ENCODE data around the gene LONP2. TPM values are rescaled to one million over a fixed set of nuclear protein-coding genes. Genes with fewer than 3 reads are reported as not detected.

The LONP2 gene
- total RNA-seq, 1 donor from 2014 or later, result 80.4 TPM

GRCh38 chr16:48383009-48383876, 139.1 kb downstream of the LONP2 start:
- Mint-ChIP-seq H3K27me3 (ENCODE audit: low read depth) (no peaks in the 10 kb centered on the region), H3K4me3 (peak overlapping the region; percentile 89), H3K9me3 (peaks cover 7% of the 10 kb centered on the region), H3K4me1 (peaks cover 35% of the 10 kb centered on the region), H3K36me3 (peaks cover 12% of the 10 kb centered on the region), H3K27ac (peak overlapping the region; percentile 96)
- TF ChIP-seq CTCF (IDR thresholded peaks at IDR 0.05; ENCODE audit: unreplicated experiment), result no peak
- no peak for DNase-seq (ENCODE audit: low spot score in 2 of 2, unreplicated experiment in 2 of 2)

GRCh38 chr16:48383877-48384519, 139.9 kb downstream of the LONP2 start:
- DNase-seq (ENCODE audit: low spot score in 2 of 2, unreplicated experiment in 2 of 2), result no peak
- Mint-ChIP-seq H3K4me3 (peak overlapping the region; percentile 89), H3K9me3 (peaks cover 7% of the 10 kb centered on the region), H3K27ac (peak overlapping the region; percentile 96), H3K36me3 (peaks cover 12% of the 10 kb centered on the region), H3K4me1 (peaks cover 31% of the 10 kb centered on the region), H3K27me3 (ENCODE audit: low read depth) (no peaks in the 10 kb centered on the region)
- TF ChIP-seq CTCF (IDR thresholded peaks at IDR 0.05; ENCODE audit: unreplicated experiment), result no peak

GRCh38 chr16:48384520-48385252, 140.6 kb downstream of the LONP2 start:
- Mint-ChIP-seq H3K4me3 (peak overlapping the region; percentile 89), H3K9me3 (peaks cover 7% of the 10 kb centered on the region), H3K27me3 (ENCODE audit: low read depth) (no peaks in the 10 kb centered on the region), H3K4me1 (peaks cover 25% of the 10 kb centered on the region), H3K36me3 (peaks cover 12% of the 10 kb centered on the region), H3K27ac (peak overlapping the region; percentile 96)
- DNase-seq (ENCODE audit: low spot score in 2 of 2, unreplicated experiment in 2 of 2), result peak; percentile 30 to 64
- TF ChIP-seq CTCF (IDR thresholded peaks at IDR 0.05; ENCODE audit: unreplicated experiment), result no peak

- H3K27me3 Mint-ChIP-seq (ENCODE audit: low read depth), result no peaks in the 10 kb centered on the region
- H3K9me3 Mint-ChIP-seq, result peaks cover 7% of the 10 kb centered on the region
- H3K36me3 Mint-ChIP-seq, result peaks cover 9% of the 10 kb centered on the region
- TF ChIP-seq CTCF (IDR thresholded peaks at IDR 0.05; ENCODE audit: unreplicated experiment), result no peak
- peak within 1 kb of the TSS; percentile 99 for H3K27ac Mint-ChIP-seq
- H3K4me3 Mint-ChIP-seq, result peak within 1 kb of the TSS; percentile 95
- peak; percentile 86 to 96 for DNase-seq (ENCODE audit: low spot score in 2 of 2, unreplicated experiment in 2 of 2)
- H3K4me1 Mint-ChIP-seq, result peaks cover 19% of the 10 kb centered on the region
Observed at GRCh38 chr16:48385253-48386150, 141.4 kb downstream of the LONP2 start, which contains the start of gene SIAH1. SIAH1 (minus strand) TSS chr16:48385413; CDS start chr16:48362428, 22,985 bp downstream.

All from mesothelial cell of epicardium (in vitro differentiated cells).